Colon (tissue), 2 donors: Measurements from ENCODE around the gene PER3.
A peak's percentile ranks its signal among the peaks of the same experiment; 100 is the strongest.

Experiments
- FAIRE-seq: peaks from 2 replicates; lab custom pipeline; 2012; peaks lifted over from hg19 to GRCh38; lab: Jason Lieb, UNC
- donor health status: control.
- donor health status: control.

Gene PER3

DNA sequence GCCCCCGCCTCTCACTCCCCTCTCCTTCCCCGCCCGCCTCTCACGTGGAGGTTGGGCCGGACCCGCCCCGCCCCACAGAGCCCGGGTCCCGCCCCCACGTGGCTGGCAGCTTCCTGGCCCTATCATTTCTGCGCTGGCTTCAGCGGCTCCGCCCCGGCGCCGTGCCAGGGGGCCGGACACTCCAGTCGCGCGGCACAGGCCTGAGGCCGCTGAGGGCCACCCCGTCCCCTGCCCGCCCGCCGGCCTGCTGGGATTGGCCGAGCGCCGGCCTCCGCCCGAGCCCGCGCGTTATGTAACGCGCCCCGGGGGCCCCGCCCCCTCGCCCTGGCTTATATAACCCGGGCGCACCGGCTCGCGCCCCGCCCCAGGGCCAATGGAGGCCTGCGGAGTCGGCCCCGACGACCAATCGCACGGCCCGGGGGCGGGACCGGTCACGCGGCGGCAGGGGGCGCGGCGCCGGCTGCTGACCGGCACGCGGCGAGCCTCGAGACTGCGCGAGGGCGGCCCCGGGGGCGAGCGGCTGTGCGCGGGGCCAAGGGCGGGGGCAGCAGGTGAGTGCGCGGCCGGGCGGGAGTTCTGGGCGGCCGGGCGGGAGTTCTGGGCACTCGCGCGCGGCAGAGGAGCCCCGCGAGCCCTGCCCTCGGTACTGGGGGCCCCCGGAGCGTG, at the start of gene PER3:
TSS of gene PER3 (plus strand) at position 466 of the 666 bp plus-strand sequence. CDS start 587 bp downstream, outside the sequence.
- FAIRE-seq, result no peak

DNA sequence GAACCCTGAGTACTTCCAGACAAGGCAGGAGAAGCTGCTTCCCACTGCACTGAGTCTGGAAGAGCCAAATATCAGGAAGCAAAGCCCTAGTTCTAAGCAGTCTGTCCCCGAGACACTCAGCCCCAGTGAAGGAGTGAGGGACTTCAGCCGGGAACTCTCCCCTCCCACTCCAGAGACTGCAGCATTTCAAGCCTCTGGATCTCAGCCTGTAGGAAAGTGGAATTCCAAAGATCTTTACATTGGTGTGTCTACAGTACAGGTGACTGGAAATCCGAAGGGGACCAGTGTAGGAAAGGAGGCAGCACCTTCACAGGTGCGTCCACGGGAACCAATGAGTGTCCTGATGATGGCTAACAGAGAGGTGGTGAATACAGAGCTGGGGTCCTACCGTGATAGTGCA, 46.0 kb upstream of the PER3 start:
- no peak for FAIRE-seq

DNA sequence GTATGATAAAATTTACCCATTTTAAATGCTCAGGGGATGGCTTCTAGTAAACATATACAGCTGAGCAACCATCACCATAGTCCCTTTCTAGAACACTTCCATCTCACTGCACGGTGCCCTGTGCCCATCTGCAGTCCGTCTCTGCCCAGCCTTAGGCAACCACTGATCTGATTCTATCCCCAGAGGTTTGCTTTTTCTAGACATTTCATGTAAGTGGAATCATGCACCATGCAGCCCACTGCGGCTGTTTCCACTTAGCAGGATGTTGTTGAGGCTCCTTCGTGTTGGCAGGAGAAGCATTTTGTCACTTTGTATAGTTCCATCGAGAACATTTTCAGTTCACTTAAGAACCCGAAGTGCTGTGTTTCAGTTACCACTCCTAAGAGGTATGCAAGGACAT, 40.7 kb upstream of the PER3 start:
- FAIRE-seq, result no peak

DNA sequence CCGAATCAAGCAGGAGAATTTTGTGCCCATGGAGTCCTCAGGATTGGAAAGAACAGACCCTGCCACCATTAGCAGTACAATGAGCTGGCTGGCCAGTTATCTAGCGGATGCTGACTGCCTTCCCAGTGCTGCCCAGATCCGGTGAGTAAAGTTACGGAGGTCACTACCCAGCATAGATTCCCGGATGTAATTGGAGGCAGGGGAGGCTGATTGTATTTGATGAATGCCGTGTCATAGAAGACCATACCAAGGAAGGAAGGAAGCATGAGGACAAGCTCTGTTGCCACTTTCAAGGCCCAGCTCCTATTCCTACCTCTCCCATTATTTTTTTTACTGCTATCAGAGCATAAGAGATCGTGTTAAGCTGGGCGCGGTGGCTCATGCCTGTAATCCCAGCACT, 39.2 kb upstream of the PER3 start:
- no peak for FAIRE-seq

DNA sequence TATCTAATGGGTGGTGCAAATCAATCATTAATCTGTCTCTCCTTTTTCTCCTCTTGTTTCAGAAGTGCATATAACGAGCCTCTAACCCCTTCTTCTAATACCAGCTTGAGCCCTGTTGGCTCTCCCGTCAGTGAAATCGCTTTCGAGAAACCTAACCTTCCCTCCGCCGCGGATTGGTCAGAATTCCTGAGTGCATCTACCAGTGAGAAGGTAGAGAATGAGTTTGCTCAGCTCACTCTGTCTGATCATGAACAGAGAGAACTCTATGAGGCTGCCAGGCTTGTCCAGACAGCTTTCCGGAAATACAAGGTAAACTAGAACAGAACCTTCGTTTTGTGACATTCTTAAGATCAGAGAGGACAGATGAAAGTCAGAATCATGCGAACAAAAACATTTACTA, 38.3 kb upstream of the PER3 start:
- no peak for FAIRE-seq

DNA sequence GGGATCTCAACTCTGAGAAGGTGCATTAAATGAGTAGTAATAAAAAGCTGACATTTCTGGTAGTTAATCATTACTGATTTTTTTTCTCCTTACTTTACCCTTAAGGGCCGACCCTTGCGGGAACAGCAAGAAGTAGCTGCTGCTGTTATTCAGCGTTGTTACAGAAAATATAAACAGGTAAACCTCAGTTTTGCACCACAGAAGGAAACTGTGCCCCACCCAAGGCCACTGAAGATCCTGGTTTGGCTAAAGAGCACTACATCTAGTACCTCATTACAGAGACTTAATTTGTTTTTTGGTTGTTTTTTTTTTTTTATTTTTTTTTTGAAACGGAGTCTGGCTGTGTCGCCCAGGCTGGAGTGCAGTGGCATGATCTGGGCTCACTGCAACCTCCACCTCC, 36.5 kb upstream of the PER3 start:
- FAIRE-seq, result no peak

DNA sequence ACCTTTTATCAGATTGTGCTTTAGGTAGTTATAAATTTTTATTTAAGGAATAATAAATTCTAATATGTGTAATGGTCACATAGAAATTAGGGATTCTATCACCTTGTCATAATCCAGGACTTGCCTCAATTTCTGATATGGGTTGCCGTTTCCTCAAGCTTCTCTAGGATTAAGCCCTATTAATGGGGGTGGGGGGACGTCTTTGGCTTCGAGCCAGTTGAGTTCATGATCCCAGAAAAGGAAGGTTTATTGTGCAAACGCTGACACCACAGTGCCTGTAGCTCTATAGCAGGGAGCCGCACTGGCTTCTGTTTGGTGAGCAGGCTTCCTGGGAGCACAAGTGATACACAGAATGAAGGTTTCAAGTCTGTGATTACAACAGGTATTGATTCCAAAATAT, 35.0 kb upstream of the PER3 start:
- FAIRE-seq, result no peak

DNA sequence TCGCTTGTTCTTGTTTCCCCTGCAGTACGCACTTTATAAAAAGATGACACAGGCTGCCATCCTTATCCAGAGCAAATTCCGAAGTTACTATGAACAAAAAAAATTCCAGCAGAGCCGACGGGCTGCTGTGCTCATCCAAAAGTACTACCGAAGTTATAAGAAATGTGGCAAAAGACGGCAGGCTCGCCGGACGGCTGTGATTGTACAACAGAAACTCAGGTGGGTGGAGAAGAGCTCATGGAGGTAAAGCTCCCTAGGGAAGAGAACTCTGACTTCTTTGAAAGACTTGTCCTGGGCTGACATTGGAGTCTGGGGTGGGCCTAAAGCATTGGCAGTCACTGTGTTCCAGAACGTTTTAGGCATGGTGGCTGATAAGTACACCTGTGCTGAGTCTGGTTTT, 32.9 kb upstream of the PER3 start:
- FAIRE-seq, result no peak

DNA sequence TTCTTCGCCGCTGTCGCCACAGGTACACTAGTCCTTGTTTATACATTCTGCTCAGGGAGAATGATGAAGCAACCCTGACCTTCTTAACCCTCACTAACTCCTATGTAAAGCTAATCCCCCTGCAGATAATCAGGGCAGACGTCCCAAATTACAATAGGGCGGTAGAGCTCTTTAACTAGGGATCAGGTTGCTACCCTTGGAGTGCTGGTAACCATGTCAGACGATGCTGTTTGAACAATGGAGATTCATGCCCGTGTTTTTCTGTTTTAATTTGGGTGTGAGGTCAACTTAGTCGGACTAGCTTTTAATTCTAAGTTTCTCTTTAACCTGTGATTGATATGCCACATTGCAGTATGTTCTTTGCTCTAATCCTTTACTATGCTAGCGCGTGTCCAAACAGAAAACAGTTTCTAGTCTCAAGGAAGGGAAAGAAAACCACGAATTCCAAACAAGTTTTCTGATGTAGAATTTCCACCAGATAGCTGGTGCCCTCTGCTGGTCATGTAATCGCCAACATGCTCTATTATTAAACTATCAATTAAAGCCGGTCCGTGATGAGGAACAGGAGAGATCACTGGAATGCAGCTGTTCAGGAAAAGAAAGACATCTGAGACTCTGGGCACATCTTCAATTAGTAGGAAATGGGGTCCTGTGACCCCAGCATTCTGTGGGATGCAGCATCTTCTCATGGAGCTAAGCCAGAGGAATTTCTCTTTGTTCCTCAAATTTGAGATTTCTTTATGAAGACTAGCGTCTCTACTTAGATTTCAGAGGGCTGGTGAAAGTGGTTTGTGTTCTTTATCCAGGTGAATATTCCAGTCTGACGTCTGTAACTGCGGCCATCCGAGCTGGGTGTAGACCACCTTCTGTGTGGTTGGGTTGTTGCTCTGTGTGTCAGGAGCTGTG, 31.3 kb upstream of the PER3 start:
- FAIRE-seq, result peak; percentile 5

DNA sequence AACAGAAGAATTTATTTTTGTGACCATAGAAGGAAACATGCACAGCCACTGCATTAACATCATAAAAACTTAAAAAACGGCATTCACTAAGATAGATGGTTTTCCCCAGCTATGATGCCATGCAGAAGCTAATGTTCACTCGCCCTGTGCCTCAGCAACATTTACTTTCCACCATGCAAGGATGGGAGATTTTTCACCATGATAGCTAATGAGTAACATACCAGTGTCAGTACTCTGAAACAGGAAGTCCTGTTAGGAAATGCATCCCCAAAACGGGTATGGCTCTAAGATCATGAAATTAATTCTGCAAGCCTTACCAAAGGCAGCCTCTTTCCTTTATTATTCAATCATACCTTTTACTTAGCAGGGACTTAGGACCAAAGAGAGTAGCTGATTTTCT, 30.4 kb upstream of the PER3 start:
- no peak for FAIRE-seq

DNA sequence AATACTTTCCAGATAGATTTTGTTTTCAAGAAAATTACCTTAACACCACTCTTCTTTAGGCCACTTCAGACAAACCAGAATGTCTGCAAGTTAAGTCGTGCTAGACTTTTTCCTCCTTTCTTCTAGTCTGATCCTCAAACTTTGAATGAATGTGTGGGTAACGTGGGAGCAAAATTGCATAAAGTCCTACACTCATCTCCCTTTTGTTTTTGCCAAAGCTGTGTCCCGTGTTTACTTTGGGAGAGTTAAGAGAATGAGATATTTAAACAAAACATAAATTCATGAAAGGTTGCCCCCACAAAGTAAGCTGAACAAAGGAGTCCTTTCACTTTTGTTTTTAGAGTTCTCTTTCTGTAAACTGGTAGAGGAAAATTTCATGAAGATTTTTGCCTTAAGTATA, 29.9 kb upstream of the PER3 start:
- FAIRE-seq, result no peak

DNA sequence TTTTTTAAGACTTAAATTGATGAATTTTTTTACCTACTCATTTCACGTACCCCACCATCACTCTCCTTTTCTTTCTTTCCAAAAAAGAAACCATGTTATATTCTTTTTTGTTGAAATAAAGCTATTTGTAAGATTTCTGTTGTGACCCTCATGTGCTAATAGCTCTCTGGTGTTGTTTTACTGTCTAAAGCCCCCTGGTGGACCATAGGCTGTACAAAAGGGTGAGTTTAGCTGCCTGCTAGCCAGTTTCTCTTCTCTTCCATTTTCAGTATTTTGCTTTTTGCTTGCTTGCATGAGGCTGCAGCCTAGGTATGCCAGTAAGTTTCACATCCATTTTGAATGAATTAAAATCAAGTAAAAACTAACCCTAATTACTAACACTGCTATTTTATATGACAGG, 28.6 kb upstream of the PER3 start:
- FAIRE-seq, result no peak

DNA sequence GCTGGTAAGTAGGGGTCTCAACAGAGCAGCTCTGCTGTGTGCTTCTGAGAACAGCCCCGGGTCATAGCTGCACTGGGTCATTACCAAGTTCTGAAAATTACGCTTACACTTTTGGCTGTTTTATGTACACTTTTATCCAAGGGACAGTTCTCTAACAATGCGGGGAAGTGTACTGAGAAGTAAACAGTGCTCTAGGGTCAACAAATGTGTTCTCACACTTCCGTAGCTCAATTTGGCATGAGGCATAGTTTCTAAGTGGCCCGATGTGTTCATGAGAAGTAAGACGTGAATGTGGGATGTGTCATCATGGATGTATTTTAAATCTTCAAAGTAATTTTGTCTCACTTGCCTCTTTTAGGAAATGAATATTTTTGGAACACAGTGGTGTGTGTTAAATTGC, 23.8 kb upstream of the PER3 start:
- no peak for FAIRE-seq

DNA sequence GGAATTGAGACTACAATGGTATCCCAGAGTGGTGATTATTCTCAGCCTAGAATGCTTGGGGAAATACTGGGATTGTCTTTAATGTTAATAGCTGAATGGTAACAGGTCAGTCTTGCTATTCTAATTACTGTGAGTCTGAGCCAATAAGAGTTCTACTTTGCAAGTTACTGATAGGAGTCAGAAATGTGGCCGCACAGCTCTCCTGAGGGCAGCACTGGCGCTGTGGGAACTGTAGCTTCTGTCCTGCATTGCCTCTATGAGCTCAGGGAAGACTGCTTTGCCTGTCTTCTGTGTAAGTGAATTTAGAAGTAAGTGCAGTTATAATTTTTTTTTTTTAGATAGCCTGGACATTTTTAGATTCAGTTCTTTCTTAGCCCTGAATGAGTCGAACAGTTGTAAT, 23.0 kb upstream of the PER3 start:
- no peak for FAIRE-seq

DNA sequence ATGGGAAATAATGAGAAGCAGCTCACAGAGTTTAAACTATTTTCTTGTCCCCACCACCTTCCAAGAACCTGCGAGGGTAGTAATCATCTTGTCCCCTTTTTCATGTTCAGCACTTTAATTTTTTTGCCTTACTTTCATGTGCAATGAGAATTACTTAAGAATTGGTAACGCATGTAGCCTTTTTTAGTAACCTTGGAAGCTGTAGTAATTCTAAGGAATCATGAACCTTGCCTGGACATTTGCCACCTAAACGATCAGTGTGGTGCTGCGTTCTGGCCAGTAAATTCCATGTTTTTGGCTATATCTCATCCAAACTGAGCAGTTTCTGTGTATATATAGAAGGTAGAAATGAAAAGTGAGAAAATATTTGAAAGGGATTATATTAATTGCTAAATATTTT, 16.9 kb upstream of the PER3 start:
- no peak for FAIRE-seq

DNA sequence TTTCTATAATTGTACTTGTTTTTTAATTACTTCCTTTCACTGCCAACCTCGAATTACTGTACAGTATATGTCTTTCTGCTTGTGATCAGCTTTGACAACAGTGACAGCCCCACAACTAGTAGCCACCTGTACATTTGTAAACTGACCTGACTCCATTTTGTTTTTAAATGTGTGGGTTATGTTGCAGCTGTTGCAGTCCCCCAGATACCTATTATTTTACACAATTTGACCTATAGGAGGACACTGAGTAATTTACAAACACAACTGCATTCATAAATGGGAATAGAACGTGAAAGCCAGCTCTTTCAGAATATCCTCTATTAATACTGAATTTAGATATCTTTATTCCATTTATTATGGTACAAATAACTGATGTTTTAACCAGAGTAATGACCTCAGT, 15.5 kb upstream of the PER3 start:
- FAIRE-seq, result no peak

DNA sequence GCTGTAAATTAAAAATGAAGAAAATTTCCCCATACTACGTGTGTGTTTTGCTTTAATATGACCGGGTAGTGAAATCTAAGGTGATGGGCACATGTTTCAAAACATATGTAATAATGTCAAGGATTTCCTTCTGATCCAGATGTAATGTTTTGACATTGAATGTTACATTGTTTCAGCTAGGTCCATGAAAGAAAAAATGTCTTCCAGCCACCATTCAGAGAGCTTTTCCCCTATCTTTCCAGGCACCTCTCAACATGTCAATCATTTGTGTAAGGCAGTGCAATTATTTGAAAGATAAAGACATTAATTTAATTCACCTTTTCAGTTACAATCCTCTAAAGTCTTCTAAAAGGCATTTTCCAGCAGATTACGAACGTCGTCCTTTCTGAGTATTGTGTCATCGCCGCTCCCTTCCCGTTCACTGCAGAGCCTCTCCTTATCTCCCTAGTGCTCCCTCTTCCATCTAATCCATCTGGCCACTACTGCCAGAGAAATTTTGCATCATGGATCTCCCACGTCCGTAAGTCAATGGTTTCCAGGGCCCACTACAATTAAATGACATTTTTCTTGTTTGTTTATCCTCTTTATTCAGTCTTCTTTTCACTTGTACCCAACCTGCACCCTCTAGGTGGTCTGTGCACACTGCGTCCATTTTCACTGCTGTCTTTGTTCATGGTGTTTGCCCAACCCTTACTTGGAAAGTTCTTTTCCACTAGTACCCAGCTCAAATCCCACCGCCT, 14.2 kb upstream of the PER3 start:
- FAIRE-seq, result no peak

DNA sequence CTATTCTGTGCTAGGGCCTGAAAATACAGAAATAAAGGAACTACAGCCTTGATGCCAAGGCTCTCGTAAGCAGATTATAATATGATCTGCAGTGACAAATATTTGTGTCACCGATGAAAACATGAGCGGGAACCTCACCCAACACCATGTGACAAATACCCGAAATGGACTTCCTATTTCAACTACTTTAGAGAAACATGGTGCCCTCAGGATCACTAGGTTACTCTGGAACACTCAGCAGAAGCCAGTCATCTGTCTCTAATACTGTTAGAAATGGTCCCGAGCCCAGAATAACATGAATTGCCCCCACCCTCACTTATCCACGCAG, 13.5 kb upstream of the PER3 start:
- FAIRE-seq, result no peak

DNA sequence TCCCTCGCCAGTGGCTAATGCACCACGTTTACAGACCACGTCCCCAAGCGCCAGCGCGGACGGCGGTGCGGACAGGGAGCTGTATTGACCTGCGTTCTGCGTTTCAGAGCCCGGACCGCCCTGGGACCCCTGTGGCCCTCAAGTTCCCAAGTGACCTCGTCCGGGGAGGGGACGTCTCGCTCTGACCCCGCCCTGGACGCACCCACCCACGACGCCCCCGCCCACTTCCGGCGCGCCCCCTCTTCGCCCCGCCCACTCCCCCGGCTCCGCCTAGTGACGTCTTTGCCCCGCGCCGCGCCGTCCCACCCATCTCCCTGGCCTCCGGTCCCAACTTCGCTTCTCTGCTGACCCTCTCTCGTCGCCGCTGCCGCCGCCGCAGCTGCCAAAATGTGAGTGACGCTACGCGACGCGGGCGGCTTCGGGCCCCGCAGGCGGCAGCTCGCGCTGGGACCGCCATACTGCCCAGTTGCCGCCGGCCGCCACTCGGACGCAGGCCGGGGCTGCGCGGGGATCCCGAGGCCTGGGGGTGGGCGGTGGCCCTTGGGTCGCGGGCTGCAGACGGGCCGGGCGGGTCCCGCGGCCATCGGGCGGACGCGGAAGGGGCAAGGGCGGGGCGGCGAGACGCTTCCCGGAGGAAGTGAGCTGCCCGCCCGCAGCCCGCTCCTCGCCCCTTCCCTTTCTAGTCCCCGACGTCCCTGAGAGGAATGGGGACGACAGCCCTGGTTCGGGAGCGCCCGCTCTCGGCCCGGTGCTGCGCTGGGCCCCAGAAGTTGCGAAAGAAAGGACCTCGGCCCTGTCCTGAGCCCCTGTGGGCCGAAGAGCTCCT, 12.9 kb upstream of the PER3 start, which contains the start of gene VAMP3:
TSS of gene VAMP3 (plus strand) at position 300 of the 826 bp plus-strand sequence. CDS start at position 388, 88 bp downstream.
- FAIRE-seq, result no peak

DNA sequence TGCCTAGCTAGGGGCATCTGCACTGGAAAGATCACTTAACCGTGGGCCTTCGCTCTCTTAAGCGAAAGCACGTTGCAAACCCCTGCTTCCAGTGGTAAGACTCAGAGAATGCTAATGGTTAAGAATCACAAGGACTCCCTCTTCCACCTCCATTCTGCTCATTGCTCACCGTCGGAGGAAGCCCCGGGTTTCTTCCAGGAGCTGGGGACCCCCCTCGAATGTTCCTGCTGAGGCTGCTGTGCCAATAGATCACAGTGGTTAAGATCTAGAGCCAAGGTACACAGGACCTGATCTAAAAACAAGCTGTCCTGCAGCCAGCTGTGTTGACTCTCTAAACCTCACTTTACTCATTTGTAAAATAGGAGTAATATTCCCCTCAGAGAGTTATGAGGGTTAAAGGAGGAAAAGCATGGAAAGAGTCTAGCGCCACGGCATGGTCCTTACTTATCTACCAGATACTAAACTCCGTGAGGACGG, 12.2 kb upstream of the PER3 start:
- no peak for FAIRE-seq

DNA sequence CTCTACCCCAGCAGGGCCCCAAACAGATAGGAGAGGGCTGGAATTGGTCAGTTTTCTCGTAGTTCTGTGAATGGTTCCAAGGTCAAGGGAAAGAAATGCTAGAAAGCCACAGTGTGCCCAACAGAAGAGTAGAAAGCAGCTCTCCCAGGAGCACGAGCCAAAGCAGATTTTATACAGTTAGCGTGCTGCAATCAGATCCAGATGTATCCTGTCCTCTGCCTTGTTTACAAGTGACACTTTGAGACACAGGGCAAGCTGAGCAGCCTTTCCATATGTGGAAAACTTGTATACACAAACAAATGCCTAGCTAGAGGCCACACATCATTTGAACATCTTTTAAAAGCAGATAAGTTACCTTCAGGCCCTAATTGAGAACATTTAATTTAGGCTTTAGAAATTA, 6.5 kb upstream of the PER3 start:
- no peak for FAIRE-seq

DNA sequence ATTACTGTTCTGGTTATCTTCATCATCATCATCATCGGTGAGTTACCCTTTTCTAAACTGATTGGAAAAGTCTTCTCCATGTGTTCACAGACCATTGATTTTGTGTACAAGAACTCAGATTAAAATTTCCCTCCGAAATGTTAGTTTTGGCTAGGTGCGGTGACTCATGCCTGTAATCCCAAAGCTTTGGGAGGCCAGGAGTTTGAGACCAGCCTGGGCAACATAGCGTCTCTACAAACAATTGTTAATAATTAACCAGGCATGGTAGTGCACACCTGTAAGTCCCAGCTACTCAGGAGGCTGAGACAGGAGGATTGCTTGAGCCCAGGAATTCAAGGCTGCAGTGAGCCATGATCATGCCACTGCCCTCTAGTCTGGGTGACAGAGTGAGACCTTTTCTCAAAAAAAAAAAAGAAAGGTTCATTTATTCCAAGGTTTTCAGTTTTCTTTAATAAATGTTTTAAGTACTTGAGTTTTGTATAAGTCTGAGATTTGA, 5.9 kb upstream of the PER3 start:
- no peak for FAIRE-seq
